HUES48 (cell line): Measurements from ENCODE around the gene CCNL1.
"Not testable (repeated sequence)": the region's sequence is repeated elsewhere in the genome, so short reads cannot be mapped to it uniquely, and the experiment has no call there.

Source experiments
- H3K27ac ChIP-seq: one replicate; pipeline ENCODE4 v1.7.0; 2013; ENCODE audit warnings: low read depth, low read length, inconsistent platforms
- H3K27me3 ChIP-seq: 2 replicates; pipeline ENCODE4 v1.6.1; 2013; ENCODE audit warnings: mild to moderate bottlenecking, low read length; ENCODE audit not compliant: control insufficient read depth, insufficient read depth
- H3K36me3 ChIP-seq: 2 replicates; pipeline ENCODE4 v1.6.1; 2013; ENCODE audit warnings: low read length; ENCODE audit not compliant: control insufficient read depth, insufficient read depth
- H3K4me1 ChIP-seq: 2 replicates; pipeline ENCODE4 v1.6.1; 2013; ENCODE audit warnings: mild to moderate bottlenecking, low read length; ENCODE audit not compliant: control insufficient read depth, insufficient read depth
- H3K4me3 ChIP-seq: 2 replicates; pipeline ENCODE4 v1.5.1; 2013; ENCODE audit warnings: mild to moderate bottlenecking, low read depth, low read length
- H3K9ac ChIP-seq: 2 replicates; pipeline ENCODE4 v1.6.1; 2013; ENCODE audit warnings: mild to moderate bottlenecking, low read depth, low read length, moderate library complexity
- H3K9me3 ChIP-seq: 2 replicates; pipeline ENCODE4 v1.6.1; 2013; ENCODE audit warnings: low read length; ENCODE audit not compliant: control insufficient read depth, insufficient read depth

Gene CCNL1

GRCh38 chr3:157159762-157160657, at the start of gene CCNL1:
TSS of gene CCNL1 (minus strand) at chr3:157160147. CDS start at chr3:157160094, 53 bp downstream.
- Histone ChIP-seq H3K9me3 (no peaks in the 10 kb centered on the region), H3K27ac (peak within 1 kb of the TSS; percentile 98), H3K4me1 (peaks cover 30% of the 10 kb centered on the region), H3K27me3 (no peaks in the 10 kb centered on the region), H3K4me3 (peak within 1 kb of the TSS; percentile 90), H3K9ac (peak within 1 kb of the TSS; percentile 98), H3K36me3 (peaks cover 41% of the 10 kb centered on the region)

DNA sequence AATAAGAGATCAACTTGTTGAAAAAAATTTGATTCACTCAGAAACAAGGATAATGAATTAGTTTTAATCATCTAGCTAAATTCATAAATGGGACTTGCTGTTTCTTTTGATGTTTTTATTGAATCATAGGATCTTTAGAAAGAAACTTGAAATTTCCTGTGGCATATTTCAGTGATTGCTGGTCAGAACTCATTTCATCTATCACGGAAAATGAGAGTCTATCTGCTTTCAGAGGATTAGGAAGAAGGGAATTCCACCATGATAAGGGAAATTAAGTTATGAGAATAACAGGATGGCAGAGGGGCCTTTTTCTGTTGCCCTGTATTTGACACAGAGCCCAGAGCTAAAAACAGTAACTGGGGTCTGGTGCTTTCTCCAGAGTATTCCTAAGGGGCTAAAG, 44.9 kb upstream of the CCNL1 start:
- H3K4me3 ChIP-seq: no peak overlapping the region
- no peak overlapping the region for H3K27ac ChIP-seq
- no peak overlapping the region for H3K9ac ChIP-seq
- no peaks in the 10 kb centered on the region for H3K36me3 ChIP-seq
- H3K4me1 ChIP-seq: peaks cover 3% of the 10 kb centered on the region; the same call in 1 of the 2 replicates
- no peaks in the 10 kb centered on the region for H3K9me3 ChIP-seq
- H3K27me3 ChIP-seq: no peaks in the 10 kb centered on the region

GRCh38 chr3:157204431-157204830, 44.5 kb upstream of the CCNL1 start:
- H3K4me1 ChIP-seq: peaks cover 3% of the 10 kb centered on the region; the same call in 1 of the 2 replicates
- no peak overlapping the region for H3K4me3 ChIP-seq
- no peaks in the 10 kb centered on the region for H3K36me3 ChIP-seq
- no peak overlapping the region for H3K27ac ChIP-seq
- no peak overlapping the region for H3K9ac ChIP-seq
- no peaks in the 10 kb centered on the region for H3K9me3 ChIP-seq
- H3K27me3 ChIP-seq: no peaks in the 10 kb centered on the region

- Histone ChIP-seq H3K27ac (no peak overlapping the region), H3K9me3 (no peaks in the 10 kb centered on the region), H3K27me3 (no peaks in the 10 kb centered on the region), H3K9ac (no peak overlapping the region), H3K4me1 (peaks cover 3% of the 10 kb centered on the region; the same call in 1 of the 2 replicates), H3K4me3 (no peak overlapping the region), H3K36me3 (no peaks in the 10 kb centered on the region)
These were observed 41.8 kb upstream of the CCNL1 start for GRCh38 chr3:157201648-157202278.

- Histone ChIP-seq H3K9me3 (no peaks in the 10 kb centered on the region), H3K9ac (no peak overlapping the region), H3K4me1 (peaks cover 3% of the 10 kb centered on the region; the same call in 1 of the 2 replicates), H3K36me3 (no peaks in the 10 kb centered on the region), H3K27ac (no peak overlapping the region), H3K27me3 (no peaks in the 10 kb centered on the region), H3K4me3 (no peak overlapping the region)
These were observed 39.9 kb upstream of the CCNL1 start for GRCh38 chr3:157199841-157200240.

DNA sequence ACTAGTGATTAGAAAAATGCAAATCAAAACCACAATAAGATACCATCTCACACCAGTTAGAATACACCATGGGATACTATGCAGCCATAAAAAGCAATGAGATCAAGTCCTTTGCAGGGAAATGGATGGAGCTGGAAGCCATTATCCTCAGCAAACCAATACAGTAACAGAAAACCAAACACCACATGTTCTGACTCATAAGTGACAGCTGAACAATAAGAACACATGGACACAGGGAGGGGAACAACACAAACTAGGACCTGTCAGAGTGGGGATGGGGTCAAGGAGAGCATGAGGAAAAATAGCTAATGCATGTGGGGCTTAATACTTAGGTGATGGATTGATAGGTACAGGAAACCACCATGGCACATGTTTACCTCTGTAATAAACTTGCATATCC, 36.0 kb upstream of the CCNL1 start:
- Histone ChIP-seq H3K4me3 (no peak overlapping the region), H3K4me1 (no peaks in the 10 kb centered on the region), H3K27ac (no peak overlapping the region), H3K9ac (no peak overlapping the region), H3K36me3 (no peaks in the 10 kb centered on the region), H3K27me3 (no peaks in the 10 kb centered on the region), H3K9me3 (no peaks in the 10 kb centered on the region)

DNA sequence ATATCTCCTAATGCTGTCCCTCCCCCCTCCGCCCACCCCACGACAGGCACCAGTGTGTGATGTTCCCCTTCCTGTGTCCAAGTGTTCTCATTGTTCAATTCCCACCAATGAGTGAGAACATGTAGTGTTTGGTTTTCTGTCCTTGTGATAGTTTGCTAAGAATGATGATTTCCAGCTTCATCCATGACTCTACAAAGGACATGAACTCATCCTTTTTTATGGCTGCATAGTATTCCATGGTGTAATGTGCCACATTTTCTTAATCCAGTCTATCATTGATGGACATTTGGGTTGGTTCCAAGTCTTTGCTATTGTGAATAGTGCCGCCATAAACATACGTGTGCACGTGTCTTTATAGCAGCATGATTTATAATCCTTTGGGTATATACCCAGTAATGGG, 31.2 kb upstream of the CCNL1 start:
- H3K4me1 ChIP-seq, H3K36me3 ChIP-seq, H3K27ac ChIP-seq, H3K4me3 ChIP-seq, H3K9ac ChIP-seq, H3K27me3 ChIP-seq: not testable (repeated sequence)
- H3K9me3 ChIP-seq: peaks cover 37% of the 10 kb centered on the region

- Histone ChIP-seq H3K36me3 (no peaks in the 10 kb centered on the region), H3K9me3 (peaks cover 37% of the 10 kb centered on the region), H3K27me3 (no peaks in the 10 kb centered on the region), H3K27ac (peak overlapping the region; percentile 61), H3K9ac (no peak overlapping the region), H3K4me1 (peaks cover 3% of the 10 kb centered on the region; the same call in 1 of the 2 replicates), H3K4me3 (no peak overlapping the region)
These were observed 30.5 kb upstream of the CCNL1 start for GRCh38 chr3:157190380-157190872.

GRCh38 chr3:157188391-157188790, 28.4 kb upstream of the CCNL1 start:
- Histone ChIP-seq H3K9me3 (peaks cover 37% of the 10 kb centered on the region), H3K4me1 (peaks cover 3% of the 10 kb centered on the region; the same call in 1 of the 2 replicates), H3K4me3 (no peak overlapping the region), H3K36me3 (no peaks in the 10 kb centered on the region), H3K27me3 (no peaks in the 10 kb centered on the region), H3K27ac (no peak overlapping the region), H3K9ac (no peak overlapping the region)

- Histone ChIP-seq H3K27me3 (no peaks in the 10 kb centered on the region), H3K4me1 (no peaks in the 10 kb centered on the region), H3K4me3 (no peak overlapping the region), H3K9me3 (peaks cover 36% of the 10 kb centered on the region), H3K27ac (no peak overlapping the region), H3K36me3 (no peaks in the 10 kb centered on the region), H3K9ac (no peak overlapping the region)
These were observed 22.9 kb upstream of the CCNL1 start for GRCh38 chr3:157182879-157183278.

GRCh38 chr3:157180262-157180661, 20.3 kb upstream of the CCNL1 start:
- H3K36me3 ChIP-seq: no peaks in the 10 kb centered on the region
- no peak overlapping the region for H3K27ac ChIP-seq
- 0 out of 2 replicates have a peak, but pooled peaks cover 4% of the 10 kb centered on the region for H3K4me1 ChIP-seq
- H3K4me3 ChIP-seq: no peak overlapping the region
- no peak overlapping the region for H3K9ac ChIP-seq
- no peaks in the 10 kb centered on the region for H3K27me3 ChIP-seq
- peaks cover 25% of the 10 kb centered on the region for H3K9me3 ChIP-seq
